D341Med (cell line): Measurements from ENCODE around the gene NDEL1.
"Not testable (repeated sequence)": the region's sequence is repeated elsewhere in the genome, so short reads cannot be mapped to it uniquely, and the experiment has no call there.

Source experiments
- DNase-seq: peaks from one replicate; pipeline ENCODE4 v3.0.0; 2012; ENCODE audit warnings: low spot score

The NDEL1 gene

GRCh38 chr17:8435245-8436168 lies at the start of gene NDEL1:
Gene NDEL1, plus strand, starts transcription at chr17:8435884. Its CDS starts 8,388 bp downstream, at chr17:8444272.
- peak; percentile 96 for DNase-seq

GRCh38 chr17:8386841-8387240 lies 48.8 kb upstream of the NDEL1 start:
- DNase-seq = no peak

- DNase-seq = no peak
These were observed 47.6 kb upstream of the NDEL1 start for GRCh38 chr17:8387914-8388651.

GRCh38 chr17:8391711-8392110 lies 44.0 kb upstream of the NDEL1 start:
- no peak for DNase-seq

- DNase-seq = no peak
These were observed 43.4 kb upstream of the NDEL1 start for GRCh38 chr17:8392274-8392673.

- DNase-seq = no peak
These were observed 42.8 kb upstream of the NDEL1 start for GRCh38 chr17:8392674-8393469.

GRCh38 chr17:8393470-8394231 lies 42.0 kb upstream of the NDEL1 start:
- DNase-seq = no peak

GRCh38 chr17:8394497-8394896 lies 41.2 kb upstream of the NDEL1 start:
- not testable (repeated sequence) for DNase-seq

GRCh38 chr17:8397636-8398035 lies 38.0 kb upstream of the NDEL1 start, which contains the start of gene RNF222:
Gene RNF222, minus strand, starts transcription at chr17:8397827. Its CDS starts 4,366 bp downstream, at chr17:8393461.
- no peak for DNase-seq

GRCh38 chr17:8398980-8399379 lies 36.7 kb upstream of the NDEL1 start:
- DNase-seq = no peak

GRCh38 chr17:8401107-8401506 lies 34.6 kb upstream of the NDEL1 start:
- DNase-seq = no peak

GRCh38 chr17:8402921-8403536 lies 32.7 kb upstream of the NDEL1 start:
- no peak for DNase-seq

GRCh38 chr17:8405499-8406016 lies 30.1 kb upstream of the NDEL1 start:
- no peak for DNase-seq

GRCh38 chr17:8406174-8406573 lies 29.5 kb upstream of the NDEL1 start:
- no peak for DNase-seq

- no peak for DNase-seq
These were observed 27.3 kb upstream of the NDEL1 start for GRCh38 chr17:8408371-8408770.

- DNase-seq = peak; percentile 71
These were observed 25.5 kb upstream of the NDEL1 start for GRCh38 chr17:8409966-8410882.

- DNase-seq = no peak
These were observed 24.8 kb upstream of the NDEL1 start for GRCh38 chr17:8410883-8411238.

GRCh38 chr17:8412089-8412488 lies 23.6 kb upstream of the NDEL1 start:
- DNase-seq = no peak

- no peak for DNase-seq
These were observed 22.4 kb upstream of the NDEL1 start for GRCh38 chr17:8413328-8413727.

- DNase-seq = no peak
These were observed 21.7 kb upstream of the NDEL1 start for GRCh38 chr17:8413938-8414337.
